K562 treated with DMSO at 1 percent for 12 hours (cell line): ENCODE results near the gene B4GALT4. TPM values are rescaled to one million over a fixed set of nuclear protein-coding genes. Genes with fewer than 3 reads are reported as not detected.

Experiments used
- total RNA-seq: library from RNA; unstranded; fragments of 300-600 nt; gene quantifications from 2 replicates; pipeline ENCODE4 v1.2.3, GENCODE V29; 2022; ENCODE audit not compliant: insufficient read depth

B4GALT4 gene, protein sequence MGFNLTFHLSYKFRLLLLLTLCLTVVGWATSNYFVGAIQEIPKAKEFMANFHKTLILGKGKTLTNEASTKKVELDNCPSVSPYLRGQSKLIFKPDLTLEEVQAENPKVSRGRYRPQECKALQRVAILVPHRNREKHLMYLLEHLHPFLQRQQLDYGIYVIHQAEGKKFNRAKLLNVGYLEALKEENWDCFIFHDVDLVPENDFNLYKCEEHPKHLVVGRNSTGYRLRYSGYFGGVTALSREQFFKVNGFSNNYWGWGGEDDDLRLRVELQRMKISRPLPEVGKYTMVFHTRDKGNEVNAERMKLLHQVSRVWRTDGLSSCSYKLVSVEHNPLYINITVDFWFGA
- 8.6 and 13.5 TPM in 2 replicates for total RNA-seq

GRCh38 chr3:119240591-119241434, at the start of gene B4GALT4:
TSS of gene B4GALT4 (minus strand) at chr3:119240878. CDS start at chr3:119230099, 10,779 bp downstream.

GRCh38 chr3:119173325-119173724, 67.4 kb downstream of the B4GALT4 start, which contains the start of gene UPK1B:
TSS of gene UPK1B (plus strand) at chr3:119173598. CDS start at chr3:119186742, 13,144 bp downstream.

Other genes starting within 250 kb of the B4GALT4 start
- 0.84 and 2.0 TPM in 2 replicates for gene IGSF11, start 206.0 kb downstream of the B4GALT4 start, total RNA-seq
- gene TEX55, start 94.7 kb downstream of the B4GALT4 start, total RNA-seq = not detected in 2 replicates
- gene UPK1B, start 67.3 kb downstream of the B4GALT4 start, total RNA-seq = not detected in 2 replicates
- gene ARHGAP31, start 53.5 kb upstream of the B4GALT4 start, total RNA-seq = 0.11 TPM in 1 of 2 replicates, not detected in the other
- gene TMEM39A, start 222.7 kb upstream of the B4GALT4 start, total RNA-seq = 7.2 and 17.0 TPM in 2 replicates
- 2.5 and 6.4 TPM in 2 replicates for gene POGLUT1, start 228.1 kb upstream of the B4GALT4 start, total RNA-seq